Transverse colon (tissue), 4 donors: ENCODE measurements around the gene PHF21A. TPM values are rescaled to one million over a fixed set of nuclear protein-coding genes. Genes with fewer than 3 reads are reported as not detected.
"Not testable (repeated sequence)": the region's sequence is repeated elsewhere in the genome, so short reads cannot be mapped to it uniquely, and the experiment has no call there.

Experiments
- DNase-seq: peaks from one replicate; pipeline ENCODE4 v3.0.0-alpha.2; 2019
- H3K27ac ChIP-seq, 4 donors: fragments of 200-600 bp; sonication (generic); 2 replicates each; pipeline ENCODE4 v1.5.1; 2016 to 2018; ENCODE audit warnings: inconsistent platforms in 4 of 4
- H3K27me3 ChIP-seq: fragments of 200-600 bp; sonication (generic); 2 replicates; pipeline ENCODE4 v1.5.1; 2017; ENCODE audit warnings: inconsistent platforms
- H3K36me3 ChIP-seq, 4 donors: fragments of 200-600 bp; sonication (generic); 2 replicates each; pipeline ENCODE4 v1.5.1; 2017 to 2019; ENCODE audit warnings: inconsistent platforms in 4 of 4
- H3K4me1 ChIP-seq, 4 donors: fragments of 200-600 bp; sonication (generic); 2 replicates each; pipeline ENCODE4 v1.5.1; 2017 to 2020; ENCODE audit warnings: inconsistent platforms in 4 of 4
- H3K4me3 ChIP-seq, 4 donors: fragments of 200-600 bp; sonication (generic); 1 replicate in 1 of 4; 2 replicates in 3 of 4; pipeline versions ENCODE4 v1.5.1 to v1.6.1; 2017 to 2019; ENCODE audit warnings: inconsistent platforms in 4 of 4
- H3K9me3 ChIP-seq, 2 donors: fragments of 200-600 bp; sonication (generic); 2 replicates each; pipeline ENCODE4 v1.5.1; 2017 to 2019; ENCODE audit warnings: inconsistent platforms in 2 of 2
- EP300 ChIP-seq: sonication (generic); formaldehyde crosslinking; IDR thresholded peaks from one replicate; pipeline ENCODE4 v1.6.1; 2017; ENCODE audit warnings: antibody characterized with exemption, low read depth
- POLR2A ChIP-seq: fragments of 450-650 bp; IDR thresholded peaks from one replicate; pipeline ENCODE4 v1.6.1; 2016; ENCODE audit warnings: antibody characterized with exemption, mild to moderate bottlenecking, moderate library complexity
- POLR2AphosphoS5 ChIP-seq, 3 donors: sonication (generic); formaldehyde crosslinking; IDR thresholded peaks; one replicate each; pipeline ENCODE4 v1.6.1; 2016; ENCODE audit warnings: antibody characterized with exemption in 3 of 3
- WGBS, 2 donors: methylation state at CpG; one replicate each; pipeline ENCODE4 v1.1.5; 2018; ENCODE audit warnings: low coverage in 1 of 2; 5-methylcytosine and 5-hydroxymethylcytosine counted together
- in situ Hi-C, 4 donors: fragments of 200-750 bp; cut with MboI; loops; one replicate each; pipeline versions ENCODE4 v1.15.0 to v1.15.1; 2017; ENCODE audit warnings: low sequenced_read_pairs in 3 of 4, low pct_ligation_motif_present in 1 of 4, low pct_unique_long_range_greater_than_20kb in 1 of 4
- intact Hi-C: fragments of 100-400 bp; cut with DNase I; formaldehyde crosslinking; loops from one replicate; pipeline ENCODE4 v1.15.1; 2023; ENCODE audit warnings: low total_unique reads
- total RNA-seq, 4 donors: library from RNA; depleted of rRNA; stranded (reverse); fragments of >200 nt; gene quantifications; one replicate each; pipeline ENCODE4 v1.1.0, GENCODE V29; 2016
- TF ChIP-seq, protein P1 (sequence below), 5 experiments: fragments of 200-600 bp in 3 of 5; fragments of 450-650 bp in 2 of 5; sonication (generic) in 3 of 5; IDR thresholded peaks; 1 replicate in 2 of 5; 2 replicates in 3 of 5; pipeline ENCODE4 v1.5.1; 2016 to 2017; ENCODE audit warnings: antibody characterized with exemption in 5 of 5, inconsistent platforms in 3 of 5, mild to moderate bottlenecking in 2 of 5, moderate library complexity in 1 of 5

The PHF21A gene
- total RNA-seq, 4 donors from 2014 or later, result 18.6 to 57.2 (median 40.2) TPM

GRCh38 chr11:46017341-46017740 lies 103.9 kb downstream of the PHF21A start:
- H3K36me3 ChIP-seq, result no peaks in the 10 kb centered on the region
- TF ChIP-seq POLR2A, result no peak
- TF ChIP-seq, protein P1, sequence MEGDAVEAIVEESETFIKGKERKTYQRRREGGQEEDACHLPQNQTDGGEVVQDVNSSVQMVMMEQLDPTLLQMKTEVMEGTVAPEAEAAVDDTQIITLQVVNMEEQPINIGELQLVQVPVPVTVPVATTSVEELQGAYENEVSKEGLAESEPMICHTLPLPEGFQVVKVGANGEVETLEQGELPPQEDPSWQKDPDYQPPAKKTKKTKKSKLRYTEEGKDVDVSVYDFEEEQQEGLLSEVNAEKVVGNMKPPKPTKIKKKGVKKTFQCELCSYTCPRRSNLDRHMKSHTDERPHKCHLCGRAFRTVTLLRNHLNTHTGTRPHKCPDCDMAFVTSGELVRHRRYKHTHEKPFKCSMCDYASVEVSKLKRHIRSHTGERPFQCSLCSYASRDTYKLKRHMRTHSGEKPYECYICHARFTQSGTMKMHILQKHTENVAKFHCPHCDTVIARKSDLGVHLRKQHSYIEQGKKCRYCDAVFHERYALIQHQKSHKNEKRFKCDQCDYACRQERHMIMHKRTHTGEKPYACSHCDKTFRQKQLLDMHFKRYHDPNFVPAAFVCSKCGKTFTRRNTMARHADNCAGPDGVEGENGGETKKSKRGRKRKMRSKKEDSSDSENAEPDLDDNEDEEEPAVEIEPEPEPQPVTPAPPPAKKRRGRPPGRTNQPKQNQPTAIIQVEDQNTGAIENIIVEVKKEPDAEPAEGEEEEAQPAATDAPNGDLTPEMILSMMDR (IDR thresholded peaks at IDR 0.05), result peak in 1 of 5 experiments; percentile 12
- intact Hi-C loops, result no loop called here
- H3K9me3 ChIP-seq, result no peaks in the 10 kb centered on the region
- no peaks in the 10 kb centered on the region for H3K27me3 ChIP-seq
- H3K27ac ChIP-seq, result no peak overlapping the region
- no peak overlapping the region for H3K4me3 ChIP-seq
- 54 to 58% methylated on average over 1 of the region's 1 CpG for WGBS, 2 donors
- DNase-seq, result no peak
- H3K4me1 ChIP-seq, result no peaks in the 10 kb centered on the region
- in situ Hi-C loops, result no loop called here

GRCh38 chr11:46015941-46016340 lies 105.3 kb downstream of the PHF21A start:
- no peak for TF ChIP-seq EP300
- TF ChIP-seq, protein P1 (IDR thresholded peaks at IDR 0.05), result no peak
- TF ChIP-seq POLR2A, result no peak
- TF ChIP-seq POLR2AphosphoS5 (IDR thresholded peaks at IDR 0.05), result no peak
- Histone ChIP-seq H3K27me3 (no peaks in the 10 kb centered on the region), H3K4me3 (no peak overlapping the region), H3K36me3 (no peaks in the 10 kb centered on the region), H3K9me3 (no peaks in the 10 kb centered on the region), H3K4me1 (no peaks in the 10 kb centered on the region), H3K27ac (no peak overlapping the region)
- DNase-seq, result no peak
- in situ Hi-C loops (no loop called here), intact Hi-C loops (no loop called here)
- WGBS, 2 donors, result 100% methylated on average over 1 of the region's 1 CpG

DNA sequence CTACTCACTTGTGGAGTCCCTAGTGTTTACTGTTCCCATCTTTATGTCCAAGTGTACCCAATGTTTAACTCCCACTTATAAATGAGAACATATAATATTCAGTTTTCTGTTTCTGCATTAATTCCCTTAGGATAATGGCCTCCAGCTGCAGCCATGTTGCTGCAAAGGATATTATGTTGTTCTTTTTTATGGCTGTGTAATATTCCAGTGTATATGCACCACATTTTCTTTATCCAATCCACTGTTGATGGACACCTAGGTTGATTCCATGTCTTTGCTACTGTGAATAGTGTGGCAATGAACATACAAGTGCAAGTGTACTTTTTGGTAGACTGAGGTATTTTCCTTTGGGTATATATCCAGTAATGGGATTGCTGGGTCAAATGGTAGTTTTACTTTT lies 107.1 kb downstream of the PHF21A start:
- H3K27ac ChIP-seq, H3K27me3 ChIP-seq, intact Hi-C loops, in situ Hi-C loops, H3K36me3 ChIP-seq, H3K4me1 ChIP-seq, DNase-seq, H3K9me3 ChIP-seq, H3K4me3 ChIP-seq: not testable (repeated sequence)

DNA sequence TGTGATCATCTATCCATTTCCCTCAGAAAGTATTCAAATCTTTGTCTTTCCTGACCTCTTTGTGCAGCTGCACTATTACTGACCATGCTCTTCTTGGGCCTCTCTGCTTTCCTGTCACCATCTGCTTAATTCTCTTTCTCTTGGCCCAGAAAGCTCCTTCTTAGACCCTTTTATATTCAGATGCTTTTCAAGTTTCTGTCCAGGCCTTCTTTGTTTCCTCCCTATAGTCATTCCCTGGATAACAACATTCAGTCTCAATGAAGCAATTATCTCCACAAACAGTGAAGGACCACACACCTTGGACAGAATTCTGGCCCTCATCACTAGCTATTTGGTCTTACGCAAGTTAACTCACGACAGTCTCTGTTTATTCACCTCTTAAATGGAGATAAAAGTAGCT lies 109.1 kb downstream of the PHF21A start:
- H3K9me3 ChIP-seq, result no peaks in the 10 kb centered on the region
- 80 to 86% methylated on average over 2 of the region's 2 CpGs for WGBS, 2 donors
- intact Hi-C loops, result no loop called here
- H3K4me3 ChIP-seq, result no peak overlapping the region
- H3K27me3 ChIP-seq, result no peaks in the 10 kb centered on the region
- DNase-seq, result no peak
- no peak overlapping the region for H3K27ac ChIP-seq
- no peak for TF ChIP-seq POLR2AphosphoS5 (IDR thresholded peaks at IDR 0.05)
- no peak for TF ChIP-seq POLR2A
- no peak for TF ChIP-seq EP300
- TF ChIP-seq, protein P1 (IDR thresholded peaks at IDR 0.05), result no peak
- in situ Hi-C loops, result no loop called here
- H3K4me1 ChIP-seq, result peaks cover 0 to 5% (median 0%) of the 10 kb centered on the region in 4 donors
- H3K36me3 ChIP-seq, result no peaks in the 10 kb centered on the region

DNA sequence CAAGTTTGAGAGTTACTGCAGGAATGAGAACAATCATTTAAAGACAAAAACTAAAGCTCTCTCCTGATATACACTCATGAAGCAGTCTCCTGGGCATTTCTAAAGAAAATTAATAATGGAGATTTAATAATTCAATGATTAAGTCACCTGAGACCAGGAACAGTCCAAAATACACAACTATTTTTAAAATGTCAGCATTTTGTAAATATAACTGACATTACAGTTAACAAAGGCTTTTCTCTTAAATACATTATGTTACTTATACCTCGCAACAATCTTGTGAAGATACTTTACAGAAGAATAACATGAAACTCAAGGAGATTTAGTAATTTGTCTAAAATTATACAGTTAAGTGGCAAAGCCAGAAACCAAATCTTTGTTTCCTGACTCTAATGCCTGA lies 111.2 kb downstream of the PHF21A start:
- H3K27ac ChIP-seq, result no peak overlapping the region
- H3K36me3 ChIP-seq, result no peaks in the 10 kb centered on the region
- peaks cover 0 to 5% (median 0%) of the 10 kb centered on the region in 4 donors for H3K4me1 ChIP-seq
- H3K4me3 ChIP-seq, result no peak overlapping the region
- no peaks in the 10 kb centered on the region for H3K27me3 ChIP-seq
- in situ Hi-C loops (no loop called here), intact Hi-C loops (no loop called here)
- 96 to 100% methylated on average over 1 of the region's 1 CpG for WGBS, 2 donors
- no peaks in the 10 kb centered on the region for H3K9me3 ChIP-seq
- no peak for DNase-seq
- no peak for TF ChIP-seq POLR2A
- TF ChIP-seq POLR2AphosphoS5 (IDR thresholded peaks at IDR 0.05), result no peak
- TF ChIP-seq, protein P1 (IDR thresholded peaks at IDR 0.05), result no peak
- TF ChIP-seq EP300, result no peak
